HepG2 (cell line): Measurements from ENCODE around the gene PIAS3. TPM values are rescaled to one million over a fixed set of nuclear protein-coding genes. Genes with fewer than 3 reads are reported as not detected.
A peak's percentile ranks its signal among the peaks of the same experiment; 100 is the strongest.

Experiments
- ISX ChIP-seq: sonication (generic); formaldehyde crosslinking; conservative IDR thresholded peaks from 2 replicates; pipeline ENCODE4 v1.5.0; 2020; ENCODE audit warnings: missing genetic modification reagents
- KLF16 ChIP-seq, 2 experiments: sonication (generic) in 1 of 2; formaldehyde crosslinking in 1 of 2; IDR thresholded peaks; 2 replicates each; pipeline versions ENCODE4 v1.6.1 to v1.8.0; 2016 to 2023; ENCODE audit warnings: missing genetic modification reagents in 2 of 2, missing compliant biosample characterization in 1 of 2
- MAFK ChIP-seq, 2 experiments: IDR thresholded peaks in 1 of 2; conservative IDR thresholded peaks in 1 of 2; 2 replicates each; pipeline ENCODE4 v1.6.1; 2011; ENCODE audit warnings: improper control_type of control experiment in 2 of 2, low read length in 2 of 2
- REXO4 ChIP-seq: sonication (generic); formaldehyde crosslinking; IDR thresholded peaks from 2 replicates; pipeline ENCODE4 v1.8.0; 2022; ENCODE audit warnings: missing genetic modification reagents, mild to moderate bottlenecking, borderline replicate concordance
- SKI ChIP-seq: fragments of 450-650 bp; IDR thresholded peaks from one replicate; pipeline ENCODE4 v1.6.1; 2018; ENCODE audit warnings: mild to moderate bottlenecking; ENCODE audit not compliant: partially characterized antibody
- ZBTB10 ChIP-seq: sonication (generic); formaldehyde crosslinking; IDR thresholded peaks from 2 replicates; pipeline ENCODE4 v1.4.0; 2020; ENCODE audit warnings: missing genetic modification reagents, borderline replicate concordance
- ZBTB2 ChIP-seq: sonication (generic); formaldehyde crosslinking; IDR thresholded peaks from 2 replicates; pipeline ENCODE4 v1.8.0; 2022; ENCODE audit warnings: low read depth, missing genetic modification reagents
- ZBTB26 ChIP-seq: IDR thresholded peaks from 2 replicates; pipeline ENCODE4 v1.6.1; 2016; ENCODE audit warnings: missing compliant biosample characterization, missing genetic modification reagents, borderline replicate concordance
- ZBTB3 ChIP-seq: sonication (generic); formaldehyde crosslinking; IDR thresholded peaks from 2 replicates; pipeline ENCODE4 v1.4.0; 2020; ENCODE audit warnings: low read depth, mild to moderate bottlenecking, moderate library complexity, missing genetic modification reagents, borderline replicate concordance
- ZFY ChIP-seq: sonication (generic); formaldehyde crosslinking; IDR thresholded peaks from 2 replicates; pipeline ENCODE4 v1.4.0; 2020; ENCODE audit warnings: missing genetic modification reagents
- ZNF383 ChIP-seq: sonication (generic); formaldehyde crosslinking; IDR thresholded peaks from 2 replicates; pipeline ENCODE4 v1.4.0; 2020; ENCODE audit warnings: missing genetic modification reagents, mild to moderate bottlenecking, borderline replicate concordance
- ZNF451 ChIP-seq: sonication (generic); formaldehyde crosslinking; IDR thresholded peaks from 2 replicates; pipeline ENCODE4 v1.5.0; 2020; ENCODE audit warnings: mild to moderate bottlenecking, missing genetic modification reagents
- ZNF503 ChIP-seq: sonication (generic); formaldehyde crosslinking; IDR thresholded peaks from 2 replicates; pipeline ENCODE4 v1.4.0; 2020; ENCODE audit warnings: missing genetic modification reagents
- ZNF724P ChIP-seq: sonication (generic); formaldehyde crosslinking; IDR thresholded peaks from 2 replicates; pipeline ENCODE4 v1.8.0; 2022; ENCODE audit warnings: missing genetic modification reagents, borderline replicate concordance
- ZNF790 ChIP-seq: sonication (generic); formaldehyde crosslinking; IDR thresholded peaks from 2 replicates; pipeline ENCODE4 v1.8.0; 2022; ENCODE audit warnings: missing genetic modification reagents, mild to moderate bottlenecking, borderline replicate concordance
- polyA plus RNA-seq, 8 experiments: library from polyadenylated mRNA; depleted of rRNA in 3 of 8; stranded (reverse) in 7 of 8; unstranded in 1 of 8; fragments of >200 nt; fragmentation: Illumina TruSeq in 4 of 8; extraction: Trizol in 4 of 8; gene quantifications; 2 replicates each; pipeline versions ENCODE4 v1.2.1 to v1.2.3, GENCODE V29; 2011 to 2016; ENCODE audit warnings: low read depth in 4 of 8, missing spikeins in 1 of 8, mixed read lengths in 1 of 8; ENCODE audit not compliant: insufficient read depth in 1 of 8
- total RNA-seq, 5 experiments: library from RNA; depleted of rRNA; stranded (reverse); fragments of >200 nt; fragmentation: Illumina TruSeq; extraction: Trizol; gene quantifications; 2 replicates each; pipeline ENCODE4 v1.2.3, GENCODE V29; 2016; ENCODE audit warnings: low read depth in 1 of 5
- TF ChIP-seq, protein P1 (sequence below): IDR thresholded peaks from 2 replicates; pipeline ENCODE4 v1.6.1; 2016; ENCODE audit warnings: missing biosample characterization, missing genetic modification reagents, low read depth
- TF ChIP-seq, protein P2 (sequence below): sonication (generic); IDR thresholded peaks from 2 replicates; pipeline ENCODE4 v1.6.1; 2016; ENCODE audit warnings: low read depth, borderline replicate concordance

PIAS3 gene
- total and polyA plus RNA-seq, 2 of the 13 experiments (the other 11 are each of a cell fraction or from before 2014, with no cell fraction given) = 3.7 to 8.0 TPM

DNA sequence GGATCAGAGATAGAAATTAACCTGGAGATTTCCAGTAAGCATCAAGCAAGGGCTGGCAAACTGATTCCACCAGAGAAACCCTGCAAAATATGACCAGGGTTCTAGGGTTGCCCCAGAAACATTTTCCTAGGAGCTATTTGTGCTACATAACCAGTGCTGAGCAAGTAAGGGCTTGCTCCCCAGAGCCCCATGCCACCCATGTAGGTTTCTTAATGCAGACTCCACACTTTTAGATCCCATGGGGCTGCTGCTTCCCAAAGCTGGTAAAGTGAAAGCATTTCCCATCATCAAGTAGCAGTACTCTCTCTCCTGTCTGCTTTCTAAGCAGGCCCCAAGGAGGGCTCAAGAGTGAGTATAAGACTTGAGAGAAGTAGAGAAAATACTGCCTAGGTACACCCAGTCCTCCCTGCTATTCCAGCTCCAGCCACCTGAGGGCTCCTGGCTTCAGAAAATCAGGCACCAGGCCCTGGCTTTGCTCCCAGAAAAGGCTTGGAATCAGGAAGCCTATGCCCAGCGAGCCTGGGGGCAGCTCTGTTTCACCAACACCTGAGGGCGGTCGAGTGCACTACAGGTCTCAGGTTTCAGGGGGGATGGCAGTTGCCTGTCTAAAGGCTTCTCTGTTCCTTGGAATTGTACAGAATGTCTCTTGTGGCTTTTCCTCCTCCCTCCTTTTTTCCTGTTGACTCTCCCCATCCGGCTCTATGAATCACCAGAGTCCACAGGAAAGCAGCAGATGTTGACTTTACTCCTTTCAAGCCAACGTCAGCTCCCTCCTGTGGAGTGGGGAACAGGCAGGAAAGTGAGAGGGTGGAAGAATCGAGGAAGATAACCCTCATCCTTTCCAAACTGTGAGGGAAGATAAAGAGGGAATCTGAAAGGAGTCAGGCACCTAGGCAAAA is 33.0 kb upstream of the PIAS3 start (continued):
- 0 out of 2 replicates have a peak, but pooled peaks have one; percentile 32 for TF ChIP-seq ISX (CRISPR knock-in tag)
- TF ChIP-seq, protein P1, sequence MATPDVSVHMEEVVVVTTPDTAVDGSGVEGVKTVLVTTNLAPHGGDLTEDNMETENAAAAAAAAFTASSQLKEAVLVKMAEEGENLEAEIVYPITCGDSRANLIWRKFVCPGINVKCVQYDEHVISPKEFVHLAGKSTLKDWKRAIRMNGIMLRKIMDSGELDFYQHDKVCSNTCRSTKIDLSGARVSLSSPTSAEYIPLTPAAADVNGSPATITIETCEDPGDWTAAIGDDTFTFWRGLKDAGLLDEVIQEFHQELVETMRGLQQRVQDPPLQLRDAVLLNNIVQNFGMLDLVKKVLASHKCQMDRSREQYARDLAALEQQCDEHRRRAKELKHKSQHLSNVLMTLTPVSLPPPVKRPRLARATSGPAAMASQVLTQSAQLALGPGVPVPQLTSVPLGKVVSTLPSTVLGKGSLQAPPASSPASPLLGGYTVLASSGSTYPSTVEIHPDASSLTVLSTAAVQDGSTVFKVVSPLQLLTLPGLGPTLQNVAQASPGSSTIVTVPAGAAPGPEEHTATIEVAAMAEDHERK (CRISPR knock-in tag) = no peak
- peak in 1 of 2 experiments; percentile 76; a peak in 1 of 4 replicates for TF ChIP-seq KLF16 (CRISPR knock-in tag; IDR thresholded peaks at IDR 0.05)
- no peak for TF ChIP-seq ZBTB3 (CRISPR knock-in tag)
- TF ChIP-seq ZBTB26 (CRISPR knock-in tag) = peak; percentile 74; the same call in 1 of the 2 replicates
- TF ChIP-seq SKI = peak; percentile 64
- TF ChIP-seq ZBTB2 (CRISPR knock-in tag) = no peak
- peak; percentile 80; the same call in 1 of the 2 replicates for TF ChIP-seq ZNF503 (CRISPR knock-in tag)
- no peak for TF ChIP-seq ZNF383 (CRISPR knock-in tag)
- no peak for TF ChIP-seq MAFK (conservative IDR thresholded peaks at IDR 0.05 in 1 of 2, IDR thresholded peaks at IDR 0.05 in 1 of 2; ENCODE audit: low read length in 2 of 2)
- TF ChIP-seq, protein P2, sequence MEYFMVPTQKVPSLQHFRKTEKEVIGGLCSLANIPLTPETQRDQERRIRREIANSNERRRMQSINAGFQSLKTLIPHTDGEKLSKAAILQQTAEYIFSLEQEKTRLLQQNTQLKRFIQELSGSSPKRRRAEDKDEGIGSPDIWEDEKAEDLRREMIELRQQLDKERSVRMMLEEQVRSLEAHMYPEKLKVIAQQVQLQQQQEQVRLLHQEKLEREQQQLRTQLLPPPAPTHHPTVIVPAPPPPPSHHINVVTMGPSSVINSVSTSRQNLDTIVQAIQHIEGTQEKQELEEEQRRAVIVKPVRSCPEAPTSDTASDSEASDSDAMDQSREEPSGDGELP = peak; percentile 57; the same call in 1 of the 2 replicates
- TF ChIP-seq ZNF790 = 0 out of 2 replicates have a peak, but pooled peaks have one; percentile 49
- TF ChIP-seq ZNF724P (CRISPR knock-in tag) = no peak
- no peak for TF ChIP-seq REXO4 (CRISPR knock-in tag)
- TF ChIP-seq ZNF451 (CRISPR knock-in tag) = no peak
- peak; percentile 53; the same call in 1 of the 2 replicates for TF ChIP-seq ZFY (CRISPR knock-in tag)
- TF ChIP-seq ZBTB10 (CRISPR knock-in tag) = 0 out of 2 replicates have a peak, but pooled peaks have one; percentile 57
